Urinary bladder (tissue), 4 donors: ENCODE results near the gene PTPMT1. TPM values are rescaled to one million over a fixed set of nuclear protein-coding genes. Genes with fewer than 3 reads are reported as not detected.
"Not testable (repeated sequence)": the region's sequence is repeated elsewhere in the genome, so short reads cannot be mapped to it uniquely, and the experiment has no call there.

ENCODE experiments used
- DNase-seq: peaks from one replicate; pipeline ENCODE4 v3.0.0-alpha.2; 2015; ENCODE audit errors: extremely low spot score
- H3K27ac ChIP-seq: one replicate; pipeline ENCODE4 v1.5.1; 2013; ENCODE audit warnings: low read depth, mild to moderate bottlenecking, moderate library complexity
- H3K36me3 ChIP-seq: one replicate; pipeline ENCODE4 v1.6.1; 2013; ENCODE audit warnings: mild to moderate bottlenecking, moderate library complexity; ENCODE audit not compliant: insufficient read depth
- H3K4me1 ChIP-seq: one replicate; pipeline ENCODE4 v1.6.1; 2013; ENCODE audit warnings: mild to moderate bottlenecking, moderate library complexity; ENCODE audit not compliant: insufficient read depth
- H3K4me3 ChIP-seq: one replicate; pipeline ENCODE4 v1.5.1; 2013; ENCODE audit warnings: low read depth, low read length
- WGBS: extraction: QIAGEN DNeasy Blood & Tissue Kit; methylation state at CpG from one replicate; pipeline ENCODE4 v1.1.7; 2013; 5-methylcytosine and 5-hydroxymethylcytosine counted together
- polyA plus RNA-seq: library from polyadenylated mRNA; stranded (reverse); fragments of 200-250 nt; gene quantifications from one replicate; pipeline ENCODE4 v1.2.3, GENCODE V29; 2013
- total RNA-seq: library from RNA; depleted of rRNA; stranded (reverse); fragments of >200 nt; gene quantifications from one replicate; pipeline ENCODE4 v1.2.3, GENCODE V29; 2014
- donor health status: healthy with polysubstance abuse.
- donor health status: healthy.

The PTPMT1 gene
- total and polyA plus RNA-seq, 2 donors, result 25.1 to 58.8 TPM

DNA sequence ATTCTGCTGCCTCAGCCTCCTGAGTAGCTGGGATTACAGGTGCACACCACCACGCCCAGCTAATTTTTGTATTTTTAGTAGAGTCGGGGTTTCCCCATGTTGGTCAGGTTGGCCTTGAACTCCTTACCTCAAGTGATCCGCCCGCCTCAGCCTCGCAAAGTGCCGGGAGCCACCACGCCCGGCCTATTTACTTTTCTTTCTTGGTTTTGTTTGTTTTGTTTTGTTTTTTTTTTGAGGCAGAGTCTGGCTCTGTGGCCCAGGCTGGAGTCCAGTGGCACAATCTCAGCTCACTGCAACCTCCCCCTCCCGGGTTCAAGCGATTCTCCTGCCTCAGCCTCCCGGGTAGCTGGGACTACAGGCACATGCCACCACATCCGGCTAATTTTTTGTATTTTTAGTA lies 8.4 kb upstream of the PTPMT1 start:
- H3K27ac ChIP-seq, H3K4me1 ChIP-seq, H3K36me3 ChIP-seq, H3K4me3 ChIP-seq, DNase-seq: not testable (repeated sequence)
- 95% methylated on average over 12 of the region's 12 CpGs for WGBS

DNA sequence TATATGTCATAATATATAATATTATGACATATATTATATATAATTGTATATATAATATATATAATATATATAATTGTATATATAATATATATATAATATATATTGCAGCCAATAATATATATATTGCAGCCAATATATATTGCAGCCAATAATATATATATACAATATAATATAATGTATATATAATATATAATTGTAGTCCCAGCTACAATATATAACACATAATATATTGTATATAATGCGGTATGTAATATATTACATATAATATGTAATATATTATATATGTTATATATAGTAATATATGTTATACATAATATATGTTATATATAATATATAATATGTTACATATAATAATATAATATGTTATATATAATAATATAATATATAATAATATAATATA lies 6.7 kb upstream of the PTPMT1 start:
- Histone ChIP-seq H3K36me3 (no peaks in the 10 kb centered on the region), H3K4me1 (no peaks in the 10 kb centered on the region), H3K4me3 (no peak overlapping the region), H3K27ac (no peak overlapping the region)
- over 99% methylated on average over 1 of the region's 1 CpG for WGBS
- no peak for DNase-seq

DNA sequence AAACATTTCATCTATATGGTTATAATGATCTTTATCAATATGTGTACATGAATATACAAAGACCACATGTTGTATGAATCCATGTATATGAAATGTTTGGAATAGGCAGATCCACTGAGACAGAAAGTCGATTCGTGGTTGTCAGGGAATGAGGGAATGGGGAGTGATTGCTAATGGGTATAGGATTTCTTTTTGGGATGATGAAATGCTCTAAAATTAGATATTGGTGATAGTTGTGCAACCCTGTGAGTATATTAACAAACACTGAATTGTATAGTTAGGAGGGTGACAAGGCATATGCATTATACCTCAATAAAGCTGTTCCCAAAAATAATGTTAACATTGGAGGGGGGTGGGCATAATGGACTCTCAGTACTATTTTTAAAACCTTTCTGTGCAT lies 5.0 kb upstream of the PTPMT1 start:
- DNase-seq, result no peak
- WGBS, result 83% methylated on average over 2 of the region's 2 CpGs
- Histone ChIP-seq H3K36me3 (no peaks in the 10 kb centered on the region), H3K4me1 (peaks cover 4% of the 10 kb centered on the region), H3K27ac (no peak overlapping the region), H3K4me3 (no peak overlapping the region)

DNA sequence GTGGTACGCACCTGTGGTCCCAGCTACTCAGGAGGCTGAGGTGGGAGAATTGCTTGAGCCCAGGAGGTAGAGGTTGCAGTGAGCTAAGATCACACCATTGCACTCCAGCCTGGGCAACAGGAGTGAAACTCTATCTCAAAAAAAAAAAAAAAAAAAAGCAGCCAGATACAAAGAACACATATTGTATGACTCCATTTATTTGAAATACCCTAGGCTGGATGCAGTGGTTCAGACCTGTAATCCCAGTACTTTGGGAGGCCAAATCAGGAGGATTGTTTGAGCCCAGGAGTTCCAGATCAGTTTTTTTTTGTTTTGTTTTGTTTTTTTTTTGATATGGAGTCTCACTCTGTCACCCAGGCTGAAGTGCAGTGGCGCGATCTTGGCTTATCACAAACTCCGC lies 3.0 kb upstream of the PTPMT1 start:
- H3K4me3 ChIP-seq, H3K36me3 ChIP-seq, H3K27ac ChIP-seq, DNase-seq, H3K4me1 ChIP-seq: not testable (repeated sequence)
- 94% methylated on average over 4 of the region's 4 CpGs for WGBS

DNA sequence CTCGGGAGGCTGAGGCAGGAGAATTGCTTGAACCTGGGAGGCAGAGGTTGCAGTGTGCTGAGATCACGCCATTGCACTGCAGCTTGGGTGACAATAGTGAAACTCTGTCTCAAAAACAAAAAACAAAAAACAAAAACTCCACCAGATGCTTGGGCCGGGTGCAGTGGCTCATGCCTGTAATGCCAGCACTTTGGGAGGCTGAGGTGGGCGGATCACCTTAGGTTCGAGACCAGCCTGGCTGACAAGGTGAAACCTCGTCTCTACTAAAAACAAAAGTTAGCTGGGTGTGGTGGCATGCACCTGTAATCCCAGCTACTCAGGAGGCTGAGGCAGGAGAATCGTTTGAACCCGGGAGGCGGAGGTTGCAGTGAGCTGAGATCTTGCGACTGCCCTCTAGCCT lies 1.0 kb upstream of the PTPMT1 start:
- not testable (repeated sequence) for H3K27ac ChIP-seq, DNase-seq

DNA sequence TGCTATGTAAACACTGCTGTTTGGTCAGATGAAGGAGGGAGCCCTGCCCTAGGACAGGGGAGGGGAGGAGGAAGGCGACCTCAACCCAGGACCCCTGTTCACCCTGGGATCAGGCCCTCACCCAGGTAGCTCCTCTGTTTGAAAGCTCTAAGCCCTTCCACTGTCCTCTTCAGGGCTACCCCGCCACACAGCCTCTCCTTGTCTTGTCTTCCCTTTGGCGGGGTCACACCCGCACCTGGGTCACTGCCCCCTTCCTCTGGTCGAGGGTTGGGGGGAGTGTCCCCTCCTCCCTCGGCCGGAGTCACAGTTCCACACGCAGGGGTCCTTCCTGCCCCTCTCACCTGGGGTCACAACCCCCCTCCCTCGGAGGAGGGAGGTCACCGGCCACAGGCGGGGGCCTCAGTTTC lies 463 bp upstream of the PTPMT1 start:
- Histone ChIP-seq H3K4me1 (peaks cover 4% of the 10 kb centered on the region), H3K36me3 (no peaks in the 10 kb centered on the region), H3K27ac (no peak overlapping the region), H3K4me3 (peak overlapping the region; percentile 94)
- DNase-seq, result no peak
- WGBS, result 14% methylated on average over 11 of the region's 11 CpGs

More for the DNA sequence above, 1.0 kb upstream of the PTPMT1 start:
- H3K4me3 ChIP-seq, H3K36me3 ChIP-seq, H3K4me1 ChIP-seq: not testable (repeated sequence)
- 95% methylated on average over 10 of the region's 10 CpGs for WGBS

DNA sequence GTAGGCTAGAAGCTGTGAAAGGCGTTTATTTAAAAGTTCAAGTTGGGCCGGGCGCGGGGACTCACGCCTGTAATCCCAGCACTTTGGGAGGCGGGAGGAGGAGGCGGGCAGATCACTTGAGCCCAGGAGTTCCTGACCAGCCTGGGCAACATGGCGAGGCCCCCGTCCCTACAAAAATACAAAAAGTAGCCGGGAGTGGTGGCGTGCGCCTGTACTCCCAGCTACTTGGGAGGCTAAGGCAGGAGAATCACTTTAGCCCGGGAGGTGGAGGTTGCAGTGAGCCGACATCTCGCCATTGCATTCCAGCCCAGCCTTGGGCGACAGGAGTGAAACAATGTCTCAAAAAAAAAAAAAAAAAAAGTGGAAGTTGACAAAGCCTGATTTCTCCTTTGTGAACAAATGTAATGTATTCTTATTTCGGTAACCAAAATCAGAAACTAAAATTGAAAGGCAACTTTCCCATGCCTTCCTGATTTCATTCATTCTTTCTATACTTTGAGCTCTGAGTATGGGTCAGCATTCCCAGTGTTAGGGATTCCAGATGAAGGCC lies 825 bp downstream of the PTPMT1 start:
- Histone ChIP-seq H3K4me1 (peaks cover 4% of the 10 kb centered on the region), H3K36me3 (peaks cover 2% of the 10 kb centered on the region), H3K4me3 (peak overlapping the region; percentile 94), H3K27ac (no peak overlapping the region)
- DNase-seq, result no peak
- WGBS, result 42% methylated on average over 17 of the region's 17 CpGs

DNA sequence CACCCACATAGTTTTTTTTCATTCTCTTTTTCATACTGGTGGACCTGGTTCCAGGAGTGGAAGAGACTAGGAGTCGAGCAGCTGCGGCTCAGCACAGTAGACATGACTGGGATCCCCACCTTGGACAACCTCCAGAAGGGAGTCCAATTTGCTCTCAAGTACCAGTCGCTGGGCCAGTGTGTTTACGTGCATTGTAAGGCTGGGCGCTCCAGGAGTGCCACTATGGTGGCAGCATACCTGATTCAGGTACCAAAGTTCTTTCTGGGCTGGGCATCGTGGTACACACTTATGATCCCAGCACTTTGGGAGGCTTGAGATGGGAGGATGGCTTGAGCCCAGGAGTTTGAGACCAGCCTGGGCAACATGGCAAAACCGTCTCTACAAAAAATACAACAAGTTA lies 4.2 kb downstream of the PTPMT1 start:
- no peak overlapping the region for H3K27ac ChIP-seq
- DNase-seq, result no peak
- H3K36me3 ChIP-seq, result peaks cover 5% of the 10 kb centered on the region
- peaks cover 4% of the 10 kb centered on the region for H3K4me1 ChIP-seq
- no peak overlapping the region for H3K4me3 ChIP-seq
- 98% methylated on average over 7 of the region's 7 CpGs for WGBS

DNA sequence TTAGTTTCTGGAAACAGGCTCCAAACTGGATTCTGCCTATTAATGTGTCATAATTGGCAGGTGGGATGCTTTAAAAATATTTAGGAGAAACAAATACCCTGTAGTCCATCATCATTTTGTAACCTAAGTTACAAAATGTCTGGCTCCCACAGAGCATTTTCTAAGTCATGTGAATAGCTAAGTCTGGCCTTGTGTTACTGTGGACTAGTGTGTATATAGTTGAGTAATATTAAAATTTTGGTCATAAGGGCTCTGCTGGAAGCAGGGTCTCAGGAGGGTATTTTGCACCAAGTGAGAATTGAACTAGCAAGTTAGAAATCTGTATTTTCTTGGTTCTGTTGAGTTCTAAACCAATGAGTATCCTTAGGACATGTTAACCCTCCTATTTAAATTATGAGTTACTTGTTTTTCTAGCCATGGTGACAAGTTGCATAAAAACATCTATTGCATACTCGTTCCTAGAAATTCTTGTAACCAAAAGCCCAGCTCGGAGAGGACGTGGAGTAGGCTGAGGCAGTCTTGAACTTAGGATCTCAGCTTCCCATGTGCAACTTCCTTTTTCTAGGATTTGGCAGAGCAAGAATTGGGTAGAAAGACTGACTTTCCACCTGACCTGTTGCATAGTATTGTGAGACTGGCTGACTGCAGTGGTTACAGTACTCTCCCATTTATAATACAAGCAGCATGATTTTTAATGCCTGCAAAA lies 5.4 kb downstream of the PTPMT1 start:
- H3K36me3 ChIP-seq, result peaks cover 5% of the 10 kb centered on the region
- no peaks in the 10 kb centered on the region for H3K4me1 ChIP-seq
- no peak for DNase-seq
- H3K27ac ChIP-seq, result no peak overlapping the region
- H3K4me3 ChIP-seq, result no peak overlapping the region
- WGBS, result 84% methylated on average over 3 of the region's 3 CpGs

DNA sequence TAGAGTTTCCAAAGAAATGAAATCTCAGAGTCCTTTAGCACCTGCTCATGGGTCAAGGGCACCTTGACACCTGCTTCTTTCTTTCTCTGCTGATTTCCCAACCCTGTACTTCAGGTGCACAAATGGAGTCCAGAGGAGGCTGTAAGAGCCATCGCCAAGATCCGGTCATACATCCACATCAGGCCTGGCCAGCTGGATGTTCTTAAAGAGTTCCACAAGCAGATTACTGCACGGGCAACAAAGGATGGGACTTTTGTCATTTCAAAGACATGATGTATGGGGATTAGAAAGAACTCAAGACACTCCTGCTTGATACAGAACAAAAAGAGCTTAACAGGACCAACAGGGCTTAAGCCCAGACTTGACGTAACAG lies 5.9 kb downstream of the PTPMT1 start:
- H3K4me1 ChIP-seq, result no peaks in the 10 kb centered on the region
- no peak overlapping the region for H3K4me3 ChIP-seq
- no peak overlapping the region for H3K27ac ChIP-seq
- peaks cover 5% of the 10 kb centered on the region for H3K36me3 ChIP-seq
- WGBS, result 80% methylated on average over 4 of the region's 4 CpGs
- DNase-seq, result no peak

DNA sequence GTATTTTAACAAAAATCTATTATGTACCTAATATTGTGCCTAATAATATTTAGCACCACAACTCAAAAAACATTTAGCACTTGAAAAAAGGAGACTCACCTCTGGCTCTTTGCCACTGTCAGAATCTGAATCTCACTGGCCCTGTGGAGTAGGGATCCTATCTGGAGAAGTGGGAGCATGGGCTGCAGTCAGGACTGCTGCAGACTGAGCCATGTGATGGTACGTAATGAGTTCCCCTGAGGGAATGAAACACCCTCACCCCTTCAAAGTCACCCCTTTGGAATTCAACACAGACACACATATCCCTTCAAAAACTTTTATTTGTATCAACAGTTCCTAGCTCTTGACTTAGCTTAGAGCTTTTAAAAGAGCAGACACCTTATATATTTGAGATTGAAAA lies 6.5 kb downstream of the PTPMT1 start:
- no peaks in the 10 kb centered on the region for H3K4me1 ChIP-seq
- DNase-seq, result no peak
- peaks cover 5% of the 10 kb centered on the region for H3K36me3 ChIP-seq
- H3K27ac ChIP-seq, result no peak overlapping the region
- 75% methylated on average over 1 of the region's 1 CpG for WGBS
- H3K4me3 ChIP-seq, result no peak overlapping the region

DNA sequence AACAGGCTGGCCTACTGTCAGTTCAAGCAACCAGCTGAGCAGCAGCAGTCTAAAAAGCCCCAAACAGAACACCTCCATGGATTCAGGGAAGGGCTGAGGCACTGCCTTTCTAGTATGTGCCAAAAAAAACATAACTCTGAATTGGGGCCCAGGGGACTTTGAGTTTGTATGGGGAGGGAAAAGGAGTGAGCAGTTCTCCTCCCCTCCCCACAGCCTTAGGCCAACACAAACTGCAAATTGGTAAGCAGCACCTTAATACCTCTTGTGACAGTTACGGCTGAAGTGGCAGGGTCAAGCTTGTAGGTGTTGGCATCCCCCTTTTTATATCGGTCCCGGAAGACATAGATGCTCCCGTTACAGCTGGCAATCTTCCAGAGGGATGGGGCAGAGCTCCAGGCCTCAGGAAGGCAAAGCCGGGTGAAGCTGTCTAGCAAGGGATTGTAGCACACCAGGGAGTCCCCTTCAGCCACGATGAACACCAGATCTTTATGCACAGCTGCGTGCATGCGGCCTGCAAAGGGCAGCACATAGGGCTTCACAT lies 7.4 kb downstream of the PTPMT1 start:
- H3K27ac ChIP-seq, result no peak overlapping the region

DNA sequence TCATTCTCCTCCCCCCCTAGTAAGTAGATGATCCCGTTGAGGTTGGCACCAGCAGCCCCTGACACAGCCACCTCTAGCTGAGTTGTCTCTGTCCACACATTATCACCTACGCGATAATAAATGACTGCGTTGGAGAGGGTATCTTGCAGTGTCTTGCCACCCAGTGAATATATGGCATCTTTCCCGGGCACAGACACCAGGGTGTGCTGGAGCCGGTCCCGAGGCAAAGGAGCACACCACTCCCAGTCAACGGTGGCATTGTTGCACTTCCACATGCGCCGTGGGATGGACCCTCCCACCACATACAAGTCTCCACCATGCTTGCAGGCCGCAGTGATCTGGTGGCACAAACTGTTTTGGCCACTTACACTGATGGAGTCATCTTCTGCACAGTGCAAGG lies 7.9 kb downstream of the PTPMT1 start:
- no peaks in the 10 kb centered on the region for H3K4me1 ChIP-seq
- no peak overlapping the region for H3K27ac ChIP-seq
- 88% methylated on average over 11 of the region's 11 CpGs for WGBS
- no peak overlapping the region for H3K4me3 ChIP-seq
- peaks cover 5% of the 10 kb centered on the region for H3K36me3 ChIP-seq
- no peak for DNase-seq

More for the DNA sequence above, 7.4 kb downstream of the PTPMT1 start:
- no peak overlapping the region for H3K4me3 ChIP-seq
- no peak for DNase-seq
- WGBS, result 47% methylated on average over 8 of the region's 8 CpGs
- H3K36me3 ChIP-seq, result peaks cover 5% of the 10 kb centered on the region
- no peaks in the 10 kb centered on the region for H3K4me1 ChIP-seq

DNA sequence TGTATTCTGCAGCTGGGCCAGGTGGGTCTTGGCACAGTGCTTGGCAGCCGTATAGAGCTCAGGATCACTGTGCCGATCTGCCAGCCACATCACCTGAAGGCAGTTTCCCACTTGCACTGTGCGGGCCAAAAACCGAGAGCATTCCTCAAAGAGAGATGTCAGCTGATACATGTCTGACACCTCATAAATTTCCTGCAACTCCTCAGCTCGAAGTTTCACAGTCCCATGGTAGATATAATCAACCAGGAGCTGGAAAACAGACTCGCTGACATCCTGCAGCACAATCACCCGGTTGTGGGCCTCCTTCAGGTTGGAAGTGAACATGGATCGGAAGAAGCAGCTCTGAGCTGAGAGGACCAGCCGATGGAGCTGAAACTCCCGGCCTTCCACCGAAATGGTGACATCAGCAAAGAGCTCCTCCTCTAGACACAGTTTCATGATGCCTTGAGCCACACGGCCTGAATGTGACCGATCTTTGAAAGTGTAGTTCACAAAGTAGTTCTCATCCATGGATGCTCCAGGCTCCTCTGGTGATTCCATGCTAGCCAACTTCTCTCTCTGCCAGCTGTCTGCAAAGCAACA lies 12.2 kb downstream of the PTPMT1 start:
- Histone ChIP-seq H3K36me3 (peaks cover 1% of the 10 kb centered on the region), H3K4me3 (no peak overlapping the region), H3K4me1 (no peaks in the 10 kb centered on the region), H3K27ac (no peak overlapping the region)
- WGBS, result 41% methylated on average over 13 of the region's 13 CpGs
- DNase-seq, result no peak
